ENCODE data around the gene MED17.

Gene MED17

GRCh38 chr11:93849751-93850593, 65.9 kb downstream of the MED17 start:
- TF ChIP-seq ZFX (IDR thresholded peaks at IDR 0.05) = no peak
- no peak for TF ChIP-seq CTCF (conservative IDR thresholded peaks at IDR 0.05)
- H3K27ac ChIP-seq = no peak overlapping the region

GRCh38 chr11:93850594-93851018, 66.5 kb downstream of the MED17 start, which contains the start of gene VSTM5:
VSTM5 (minus strand) TSS chr11:93850618; CDS start chr11:93850502, 116 bp downstream.
- no peak within 1 kb of the TSS for H3K27ac ChIP-seq
- TF ChIP-seq CTCF (conservative IDR thresholded peaks at IDR 0.05) = no peak
- TF ChIP-seq ZFX (IDR thresholded peaks at IDR 0.05) = no peak

GRCh38 chr11:93852242-93852641, 68.2 kb downstream of the MED17 start:
- H3K27ac ChIP-seq = no peak overlapping the region
- TF ChIP-seq ZFX (IDR thresholded peaks at IDR 0.05) = no peak
- TF ChIP-seq CTCF (conservative IDR thresholded peaks at IDR 0.05) = no peak

GRCh38 chr11:93857413-93858120, 73.5 kb downstream of the MED17 start:
- H3K27ac ChIP-seq = no peak overlapping the region
- no peak for TF ChIP-seq ZFX (IDR thresholded peaks at IDR 0.05)
- no peak for TF ChIP-seq CTCF (conservative IDR thresholded peaks at IDR 0.05)

GRCh38 chr11:93858121-93858775, 74.2 kb downstream of the MED17 start:
- no peak overlapping the region for H3K27ac ChIP-seq
- no peak for TF ChIP-seq CTCF (conservative IDR thresholded peaks at IDR 0.05)
- no peak for TF ChIP-seq ZFX (IDR thresholded peaks at IDR 0.05)

- TF ChIP-seq ZFX (IDR thresholded peaks at IDR 0.05) = no peak
- no peak for TF ChIP-seq CTCF (conservative IDR thresholded peaks at IDR 0.05)
Measured at GRCh38 chr11:93861808-93862207, 77.7 kb downstream of the MED17 start.

More at GRCh38 chr11:93861808-93862207, 77.7 kb downstream of the MED17 start:
- H3K27ac ChIP-seq = no peak overlapping the region

All from C4-2B (cell line).